ENCODE measurements around the gene IMMP2L.

DNA sequence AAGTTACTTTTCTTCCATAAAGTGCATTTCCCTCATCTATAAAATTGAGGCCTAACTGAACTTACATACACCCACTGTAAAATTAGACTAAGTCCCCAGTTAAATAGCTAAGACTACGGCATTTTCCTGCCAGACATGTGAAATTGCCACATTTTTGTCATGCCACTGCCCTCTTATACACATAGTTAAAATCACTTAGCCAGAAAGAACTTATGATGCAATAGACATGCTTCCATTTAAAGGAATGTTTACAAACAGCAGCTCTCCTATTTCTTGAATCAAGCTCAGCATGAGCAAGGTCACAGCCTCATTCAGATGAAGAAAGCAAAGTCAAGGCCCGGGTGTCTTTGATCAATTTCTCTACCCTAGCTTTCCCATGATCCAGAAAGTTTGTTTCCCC, 295.7 kb downstream of the IMMP2L start:
- TF ChIP-seq EZH2 (IDR thresholded peaks at IDR 0.05; ENCODE audit: low read depth, low read length, severe bottlenecking) (no peak), CREB1 (IDR thresholded peaks at IDR 0.05) (no peak), TAF1 (IDR thresholded peaks at IDR 0.05; ENCODE audit: low read depth, low read length) (no peak), GABPA (IDR thresholded peaks at IDR 0.05; ENCODE audit: borderline replicate concordance, insufficient read depth, low read length) (no peak), ATF3 (IDR thresholded peaks at IDR 0.05; ENCODE audit: insufficient read depth, low read depth, low read length) (no peak), PHF8 (conservative IDR thresholded peaks at IDR 0.05; ENCODE audit: low read depth, low read length) (no peak), EP300 (IDR thresholded peaks at IDR 0.05; ENCODE audit: borderline replicate concordance in 1 of 2, low read depth in 2 of 2, low read length in 2 of 2) (no peak)
- TF ChIP-seq, protein P1, sequence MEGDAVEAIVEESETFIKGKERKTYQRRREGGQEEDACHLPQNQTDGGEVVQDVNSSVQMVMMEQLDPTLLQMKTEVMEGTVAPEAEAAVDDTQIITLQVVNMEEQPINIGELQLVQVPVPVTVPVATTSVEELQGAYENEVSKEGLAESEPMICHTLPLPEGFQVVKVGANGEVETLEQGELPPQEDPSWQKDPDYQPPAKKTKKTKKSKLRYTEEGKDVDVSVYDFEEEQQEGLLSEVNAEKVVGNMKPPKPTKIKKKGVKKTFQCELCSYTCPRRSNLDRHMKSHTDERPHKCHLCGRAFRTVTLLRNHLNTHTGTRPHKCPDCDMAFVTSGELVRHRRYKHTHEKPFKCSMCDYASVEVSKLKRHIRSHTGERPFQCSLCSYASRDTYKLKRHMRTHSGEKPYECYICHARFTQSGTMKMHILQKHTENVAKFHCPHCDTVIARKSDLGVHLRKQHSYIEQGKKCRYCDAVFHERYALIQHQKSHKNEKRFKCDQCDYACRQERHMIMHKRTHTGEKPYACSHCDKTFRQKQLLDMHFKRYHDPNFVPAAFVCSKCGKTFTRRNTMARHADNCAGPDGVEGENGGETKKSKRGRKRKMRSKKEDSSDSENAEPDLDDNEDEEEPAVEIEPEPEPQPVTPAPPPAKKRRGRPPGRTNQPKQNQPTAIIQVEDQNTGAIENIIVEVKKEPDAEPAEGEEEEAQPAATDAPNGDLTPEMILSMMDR (IDR thresholded peaks at IDR 0.05; ENCODE audit: control extremely low read depth in 1 of 3, insufficient read depth in 1 of 3, low read depth in 1 of 3, low read length in 3 of 3): no peak

Measured in H1 (cell line).